Neural cell (in vitro differentiated cells): ENCODE measurements around the gene N4BP2L1. TPM values are rescaled to one million over a fixed set of nuclear protein-coding genes. Genes with fewer than 3 reads are reported as not detected.

ENCODE experiments used
- H2AFZ ChIP-seq: fragments of 200-600, 300-800 bp; sonication (generic), shearing (Covaris generic); 2 replicates; pipeline ENCODE4 v1.6.0; 2014; ENCODE audit warnings: low read depth, mild to moderate bottlenecking, antibody characterized with exemption, low read length, moderate library complexity
- H3F3A ChIP-seq: fragments of 200-600 bp; shearing (Covaris generic); 2 replicates; pipeline ENCODE4 v1.6.1; 2016; ENCODE audit warnings: mild to moderate bottlenecking, moderate library complexity, mixed read lengths, antibody characterized with exemption, low read length; ENCODE audit not compliant: insufficient read depth, poor library complexity, severe bottlenecking
- H3K27ac ChIP-seq: fragments of 200-600, 300-800 bp; sonication (generic), shearing (Covaris generic); 2 replicates; pipeline ENCODE4 v1.5.1; 2014; ENCODE audit warnings: mild to moderate bottlenecking, low read length, moderate library complexity
- H3K27me3 ChIP-seq: fragments of 300-800, 200-600 bp; sonication (generic), shearing (Covaris generic); 2 replicates; pipeline ENCODE4 v1.6.0; 2014; ENCODE audit warnings: mild to moderate bottlenecking, low read depth, low read length, moderate library complexity; ENCODE audit not compliant: insufficient read depth
- H3K36me3 ChIP-seq: fragments of 300-800, 200-600 bp; sonication (generic), shearing (Covaris generic); 2 replicates; pipeline ENCODE4 v1.5.1; 2014; ENCODE audit warnings: mild to moderate bottlenecking, antibody characterized with exemption, low read length, moderate library complexity; ENCODE audit not compliant: insufficient read depth
- H3K4me2 ChIP-seq: fragments of 300-800, 200-600 bp; sonication (generic), shearing (Covaris generic); 2 replicates; pipeline ENCODE4 v1.6.0; 2014; ENCODE audit warnings: mild to moderate bottlenecking, low read length
- H3K4me3 ChIP-seq: fragments of 300-800, 200-600 bp; sonication (generic), shearing (Covaris generic); 2 replicates; pipeline ENCODE4 v1.5.1; 2014; ENCODE audit warnings: mild to moderate bottlenecking, low read length, moderate library complexity
- H3K79me2 ChIP-seq: fragments of 200-600 bp; shearing (Covaris generic); replicated peaks from 2 replicates; pipeline ENCODE4 v1.6.0; 2014; ENCODE audit warnings: mild to moderate bottlenecking, low read length, moderate library complexity; ENCODE audit not compliant: insufficient read depth
- H3K9ac ChIP-seq: fragments of 300-800, 200-600 bp; sonication (generic), shearing (Covaris generic); 2 replicates; pipeline ENCODE4 v1.6.1; 2016; ENCODE audit warnings: mild to moderate bottlenecking, low read length, mixed read lengths
- H3K9me2 ChIP-seq: fragments of 200-600 bp; shearing (Covaris generic); 2 replicates; pipeline ENCODE4 v1.6.1; 2016; ENCODE audit warnings: mild to moderate bottlenecking, low read length, mixed read lengths; ENCODE audit not compliant: insufficient read depth
- H3K9me3 ChIP-seq: fragments of 200-600, 300-800 bp; sonication (generic), shearing (Covaris generic); 2 replicates; pipeline ENCODE4 v1.6.1; 2016; ENCODE audit warnings: mild to moderate bottlenecking, mixed run types, low read length, moderate library complexity, mixed read lengths
- H4K20me1 ChIP-seq: fragments of 200-600 bp; shearing (Covaris generic); 2 replicates; pipeline ENCODE4 v1.6.1; 2016; ENCODE audit warnings: mild to moderate bottlenecking, mixed run types; ENCODE audit not compliant: insufficient read depth
- CTCF ChIP-seq: fragments of 450-650 bp; IDR thresholded peaks from 2 replicates; pipeline ENCODE4 v1.5.1; 2014; ENCODE audit warnings: antibody characterized with exemption, mild to moderate bottlenecking, moderate library complexity; ENCODE audit not compliant: poor library complexity, severe bottlenecking
- EP300 ChIP-seq: fragments of 450-650 bp; conservative IDR thresholded peaks from 2 replicates; pipeline ENCODE4 v1.6.1; 2014; ENCODE audit warnings: antibody characterized with exemption, mild to moderate bottlenecking, moderate library complexity; ENCODE audit not compliant: poor library complexity, severe bottlenecking
- EZH2 ChIP-seq: fragments of 200-600, 300-800 bp; shearing (Covaris generic), sonication (generic); IDR thresholded peaks from 2 replicates; pipeline ENCODE4 v1.6.1; 2014; ENCODE audit warnings: antibody characterized with exemption, low read length, borderline replicate concordance, mild to moderate bottlenecking; ENCODE audit not compliant: insufficient read depth, poor library complexity, severe bottlenecking
- MXI1 ChIP-seq: fragments of 450-650 bp; conservative IDR thresholded peaks from 2 replicates; pipeline ENCODE4 v1.6.1; 2014; ENCODE audit warnings: antibody characterized with exemption, mild to moderate bottlenecking; ENCODE audit not compliant: poor library complexity, severe bottlenecking
- POLR2AphosphoS5 ChIP-seq: IDR thresholded peaks from 2 replicates; pipeline ENCODE4 v1.6.1; 2012
- RAD21 ChIP-seq: fragments of 450-650 bp; conservative IDR thresholded peaks from 2 replicates; pipeline ENCODE4 v1.6.1; 2014; ENCODE audit warnings: antibody characterized with exemption, mild to moderate bottlenecking, moderate library complexity
- REST ChIP-seq: IDR thresholded peaks from 2 replicates; pipeline ENCODE4 v1.6.1; 2012; ENCODE audit warnings: borderline replicate concordance
- SMC3 ChIP-seq: fragments of 450-650 bp; conservative IDR thresholded peaks from 2 replicates; pipeline ENCODE4 v1.6.1; 2014; ENCODE audit warnings: antibody characterized with exemption, mild to moderate bottlenecking, moderate library complexity; ENCODE audit not compliant: poor library complexity
- TAF1 ChIP-seq: IDR thresholded peaks from 2 replicates; pipeline ENCODE4 v1.6.1; 2012; ENCODE audit warnings: low read depth
- polyA plus RNA-seq: library from polyadenylated mRNA; depleted of rRNA; stranded (reverse); fragments of >200 nt; gene quantifications from 2 replicates; pipeline ENCODE4 v1.2.3, GENCODE V29; 2014

N4BP2L1 gene
- polyA plus RNA-seq, 1 donor from 2014 or later: 6.1 TPM

GRCh38 chr13:32390484-32390883 lies 37.4 kb downstream of the N4BP2L1 start:
- H3K79me2 ChIP-seq: no peaks in the 10 kb centered on the region
- no peak overlapping the region for H2AFZ ChIP-seq
- H3K27ac ChIP-seq: no peak overlapping the region
- no peaks in the 10 kb centered on the region for H3K9me2 ChIP-seq
- no peak overlapping the region for H3K9ac ChIP-seq
- no peaks in the 10 kb centered on the region for H3K27me3 ChIP-seq
- H3F3A ChIP-seq: no peaks in the 10 kb centered on the region
- H3K4me3 ChIP-seq: no peak overlapping the region
- no peak overlapping the region for H3K4me2 ChIP-seq
- no peaks in the 10 kb centered on the region for H3K9me3 ChIP-seq
- H4K20me1 ChIP-seq: no peaks in the 10 kb centered on the region
- no peaks in the 10 kb centered on the region for H3K36me3 ChIP-seq
- TF ChIP-seq EP300: no peak
- no peak for TF ChIP-seq EZH2
- TF ChIP-seq POLR2AphosphoS5: no peak
- no peak for TF ChIP-seq SMC3

- Histone ChIP-seq H3K36me3 (no peaks in the 10 kb centered on the region), H2AFZ (no peak overlapping the region), H3K27ac (no peak overlapping the region), H3K79me2 (no peaks in the 10 kb centered on the region), H3K4me2 (no peak overlapping the region), H3K27me3 (no peaks in the 10 kb centered on the region), H4K20me1 (no peaks in the 10 kb centered on the region), H3K9ac (no peak overlapping the region), H3K9me3 (no peaks in the 10 kb centered on the region), H3F3A (no peaks in the 10 kb centered on the region), H3K4me3 (no peak overlapping the region), H3K9me2 (no peaks in the 10 kb centered on the region)
- TF ChIP-seq SMC3: no peak
- no peak for TF ChIP-seq EZH2
- no peak for TF ChIP-seq EP300
- no peak for TF ChIP-seq CTCF
- no peak for TF ChIP-seq TAF1
- no peak for TF ChIP-seq REST
- no peak for TF ChIP-seq POLR2AphosphoS5
- no peak for TF ChIP-seq RAD21
- no peak for TF ChIP-seq MXI1
These were observed 37.9 kb downstream of the N4BP2L1 start for GRCh38 chr13:32390048-32390447.

- no peak overlapping the region for H3K4me3 ChIP-seq
- H3K27ac ChIP-seq: no peak overlapping the region
- H3F3A ChIP-seq: no peaks in the 10 kb centered on the region
- TF ChIP-seq TAF1 (no peak), EP300 (no peak), MXI1 (no peak), EZH2 (no peak), POLR2AphosphoS5 (no peak), REST (no peak), SMC3 (no peak), RAD21 (no peak), CTCF (no peak)
- H3K9ac ChIP-seq: no peak overlapping the region
- H3K27me3 ChIP-seq: no peaks in the 10 kb centered on the region
- no peaks in the 10 kb centered on the region for H3K36me3 ChIP-seq
- no peaks in the 10 kb centered on the region for H3K9me2 ChIP-seq
- H3K9me3 ChIP-seq: no peaks in the 10 kb centered on the region
- no peaks in the 10 kb centered on the region for H4K20me1 ChIP-seq
- H2AFZ ChIP-seq: no peak overlapping the region
- H3K4me2 ChIP-seq: no peak overlapping the region
- H3K79me2 ChIP-seq: no peaks in the 10 kb centered on the region
These were observed 42.5 kb downstream of the N4BP2L1 start for GRCh38 chr13:32385410-32385809.
